ENCODE results near the gene PRKCZ. TPM values are rescaled to one million over a fixed set of nuclear protein-coding genes. Genes with fewer than 3 reads are reported as not detected.

PRKCZ gene
- total and polyA plus RNA-seq, 7 experiments from 2014 or later = 3.6 to 29.6 (median 24.0) TPM

- peaks cover 0 to 4% (median 0%) of the 10 kb centered on the region in 3 experiments for H3K36me3 ChIP-seq (ENCODE audit: control insufficient read depth in 2 of 3, insufficient read depth in 3 of 3, low read length in 3 of 3)
- ChIA-PET CTCF (no interaction called here), POLR2A (no interaction called here)
- H3K9me3 Mint-ChIP-seq = peaks cover 0 to 10% (median 5%) of the 10 kb centered on the region in 11 donors
- no peaks in the 10 kb centered on the region for H3K27me3 Mint-ChIP-seq
- no peaks in the 10 kb centered on the region for H3K4me1 ChIP-seq (ENCODE audit: control insufficient read depth in 2 of 2, insufficient read depth in 2 of 2, low read length in 2 of 2)
- no peak for DNase-seq
- H3K9me3 ChIP-seq (ENCODE audit: control insufficient read depth in 2 of 3, low read length in 3 of 3) = peaks cover 0 to 11% (median 0%) of the 10 kb centered on the region in 3 experiments
- H3K27ac ChIP-seq (ENCODE audit: low read depth, low read length) = no peak overlapping the region
- H3K4me3 ChIP-seq (ENCODE audit: low read length) = no peak overlapping the region
- peaks cover 0 to 11% (median 0%) of the 10 kb centered on the region in 7 donors for H3K4me1 Mint-ChIP-seq
- no peak overlapping the region for H3K4me3 Mint-ChIP-seq
- no peak for ATAC-seq
- H3K36me3 Mint-ChIP-seq = peaks cover 0 to 29% (median 15%) of the 10 kb centered on the region in 5 donors
- H3K27me3 ChIP-seq (ENCODE audit: control insufficient read depth in 2 of 2, insufficient read depth in 2 of 2, low read length in 2 of 2) = no peaks in the 10 kb centered on the region
- intact Hi-C loops (cut with micrococcal nuclease) = no loop called here
- H3K27ac Mint-ChIP-seq = no peak overlapping the region
Measured at GRCh38 chr1:2098839-2099785, 48.9 kb downstream of the PRKCZ start.

DNA sequence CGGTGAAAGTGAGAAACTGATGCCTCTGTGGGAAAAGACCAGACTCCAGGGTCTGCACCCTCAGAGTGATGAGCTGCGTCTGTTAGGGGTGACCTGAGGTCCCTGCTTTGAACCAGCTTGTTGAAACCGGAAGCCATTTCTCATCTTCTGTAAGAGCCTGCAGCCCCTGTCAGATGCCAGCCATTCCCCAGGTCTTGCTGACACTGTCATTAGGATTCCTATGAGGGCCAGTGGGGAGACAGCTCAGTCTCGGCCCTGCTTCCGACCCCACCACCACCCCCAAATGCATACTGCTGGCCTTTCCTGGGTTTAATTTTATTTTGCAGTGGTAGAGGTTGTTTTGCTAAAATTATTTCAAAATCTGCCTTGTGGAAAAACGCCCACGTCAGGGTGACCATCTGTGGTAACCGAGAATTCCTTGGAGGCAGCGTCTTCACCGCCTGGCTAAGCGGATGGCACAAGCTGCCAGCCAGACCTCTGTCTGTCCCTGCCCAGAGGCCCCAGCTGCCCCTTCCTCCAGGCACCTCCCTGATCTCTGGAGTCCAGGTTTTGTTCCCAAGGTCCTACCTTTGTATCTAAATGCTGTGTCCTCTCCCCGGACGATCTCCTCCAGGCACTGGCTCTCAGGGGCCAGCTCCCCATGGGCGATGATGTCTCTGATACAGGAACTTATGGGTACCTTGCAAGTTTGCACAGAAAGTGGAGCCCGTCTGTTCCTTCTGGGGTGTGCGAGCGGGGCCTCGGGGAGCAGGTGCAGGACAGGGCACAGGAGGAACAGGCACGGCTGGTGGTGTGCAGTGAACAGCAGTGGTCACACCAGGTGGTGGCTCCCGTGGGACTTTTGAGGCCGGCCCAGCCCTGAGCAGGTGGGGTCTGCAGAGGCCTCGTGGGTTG lies 49.9 kb downstream of the PRKCZ start:
- H3K27ac ChIP-seq (ENCODE audit: low read depth, low read length) = no peak overlapping the region
- no peak overlapping the region for H3K4me3 ChIP-seq (ENCODE audit: low read length)
- intact Hi-C loops (cut with micrococcal nuclease) = no loop called here
- H3K9me3 Mint-ChIP-seq = peaks cover 0 to 10% (median 5%) of the 10 kb centered on the region in 11 donors
- no peaks in the 10 kb centered on the region for H3K4me1 ChIP-seq (ENCODE audit: control insufficient read depth in 2 of 2, insufficient read depth in 2 of 2, low read length in 2 of 2)
- H3K4me3 Mint-ChIP-seq = no peak overlapping the region
- H3K4me1 Mint-ChIP-seq = peaks cover 0 to 11% (median 0%) of the 10 kb centered on the region in 7 donors
- H3K36me3 ChIP-seq (ENCODE audit: control insufficient read depth in 2 of 3, insufficient read depth in 3 of 3, low read length in 3 of 3) = peaks cover 0 to 4% (median 0%) of the 10 kb centered on the region in 3 experiments
- ATAC-seq = no peak
- POLR2A ChIA-PET = no interaction called here
- no peak overlapping the region for H3K27ac Mint-ChIP-seq
- DNase-seq = no peak
- no peaks in the 10 kb centered on the region for H3K27me3 ChIP-seq (ENCODE audit: control insufficient read depth in 2 of 2, insufficient read depth in 2 of 2, low read length in 2 of 2)
- CTCF ChIA-PET = no interaction called here
- H3K27me3 Mint-ChIP-seq = no peaks in the 10 kb centered on the region
- H3K9me3 ChIP-seq (ENCODE audit: control insufficient read depth in 2 of 3, low read length in 3 of 3) = peaks cover 0 to 11% (median 0%) of the 10 kb centered on the region in 3 experiments
- H3K36me3 Mint-ChIP-seq = peaks cover 0 to 25% (median 15%) of the 10 kb centered on the region in 5 donors

- Mint-ChIP-seq H3K27me3 (no peaks in the 10 kb centered on the region), H3K4me1 (peaks cover 0 to 11% (median 0%) of the 10 kb centered on the region in 7 donors), H3K36me3 (peaks cover 0 to 25% (median 15%) of the 10 kb centered on the region in 5 donors), H3K27ac (no peak overlapping the region), H3K9me3 (peaks cover 0 to 10% (median 5%) of the 10 kb centered on the region in 11 donors), H3K4me3 (no peak overlapping the region)
- CTCF ChIA-PET = no interaction called here
- no peaks in the 10 kb centered on the region for H3K27me3 ChIP-seq (ENCODE audit: control insufficient read depth in 2 of 2, insufficient read depth in 2 of 2, low read length in 2 of 2)
- POLR2A ChIA-PET = no interaction called here
- H3K4me3 ChIP-seq (ENCODE audit: low read length) = no peak overlapping the region
- peaks cover 0 to 11% (median 0%) of the 10 kb centered on the region in 3 experiments for H3K9me3 ChIP-seq (ENCODE audit: control insufficient read depth in 2 of 3, low read length in 3 of 3)
- DNase-seq = no peak
- no peaks in the 10 kb centered on the region for H3K4me1 ChIP-seq (ENCODE audit: control insufficient read depth in 2 of 2, insufficient read depth in 2 of 2, low read length in 2 of 2)
- intact Hi-C loops (cut with micrococcal nuclease) = no loop called here
- peaks cover 0 to 4% (median 0%) of the 10 kb centered on the region in 3 experiments for H3K36me3 ChIP-seq (ENCODE audit: control insufficient read depth in 2 of 3, insufficient read depth in 3 of 3, low read length in 3 of 3)
- H3K27ac ChIP-seq (ENCODE audit: low read depth, low read length) = no peak overlapping the region
- ATAC-seq = no peak
Measured at GRCh38 chr1:2100780-2101108, 50.5 kb downstream of the PRKCZ start.

- Mint-ChIP-seq H3K9me3 (peaks cover 0 to 10% (median 5%) of the 10 kb centered on the region in 11 donors), H3K27me3 (no peaks in the 10 kb centered on the region), H3K4me3 (no peak overlapping the region), H3K36me3 (peaks cover 0 to 26% (median 15%) of the 10 kb centered on the region in 5 donors), H3K4me1 (peaks cover 0 to 11% (median 0%) of the 10 kb centered on the region in 7 donors), H3K27ac (no peak overlapping the region)
- Histone ChIP-seq H3K27ac (ENCODE audit: low read depth, low read length) (no peak overlapping the region), H3K9me3 (ENCODE audit: control insufficient read depth in 2 of 3, low read length in 3 of 3) (peaks cover 0 to 10% (median 0%) of the 10 kb centered on the region in 3 experiments), H3K4me3 (ENCODE audit: low read length) (no peak overlapping the region), H3K27me3 (ENCODE audit: control insufficient read depth in 2 of 2, insufficient read depth in 2 of 2, low read length in 2 of 2) (no peaks in the 10 kb centered on the region), H3K36me3 (ENCODE audit: control insufficient read depth in 2 of 3, insufficient read depth in 3 of 3, low read length in 3 of 3) (peaks cover 0 to 12% (median 0%) of the 10 kb centered on the region in 3 experiments), H3K4me1 (ENCODE audit: control insufficient read depth in 2 of 2, insufficient read depth in 2 of 2, low read length in 2 of 2) (no peaks in the 10 kb centered on the region)
- no peak for ATAC-seq
- DNase-seq = no peak
- intact Hi-C loops (cut with micrococcal nuclease) = no loop called here
- POLR2A ChIA-PET = no interaction called here
- CTCF ChIA-PET = no interaction called here
Measured at GRCh38 chr1:2101531-2101930, 51.3 kb downstream of the PRKCZ start.

- H3K27ac Mint-ChIP-seq = no peak overlapping the region
- Histone ChIP-seq H3K4me3 (ENCODE audit: low read length) (no peak overlapping the region), H3K4me1 (ENCODE audit: control insufficient read depth in 2 of 2, insufficient read depth in 2 of 2, low read length in 2 of 2) (no peaks in the 10 kb centered on the region), H3K36me3 (ENCODE audit: control insufficient read depth in 2 of 3, insufficient read depth in 3 of 3, low read length in 3 of 3) (peaks cover 0 to 14% (median 0%) of the 10 kb centered on the region in 3 experiments), H3K9me3 (ENCODE audit: control insufficient read depth in 2 of 3, low read length in 3 of 3) (peaks cover 0 to 6% (median 0%) of the 10 kb centered on the region in 3 experiments), H3K27me3 (ENCODE audit: control insufficient read depth in 2 of 2, insufficient read depth in 2 of 2, low read length in 2 of 2) (no peaks in the 10 kb centered on the region), H3K27ac (ENCODE audit: low read depth, low read length) (no peak overlapping the region)
- ChIA-PET CTCF (no interaction called here), POLR2A (no interaction called here)
- ATAC-seq = no peak
- no peak for DNase-seq
- H3K27me3 Mint-ChIP-seq = no peaks in the 10 kb centered on the region
- H3K4me3 Mint-ChIP-seq = no peak overlapping the region
- peaks cover 0 to 11% (median 0%) of the 10 kb centered on the region in 7 donors for H3K4me1 Mint-ChIP-seq
- peaks cover 0 to 29% (median 15%) of the 10 kb centered on the region in 5 donors for H3K36me3 Mint-ChIP-seq
- intact Hi-C loops (cut with micrococcal nuclease) = no loop called here
- H3K9me3 Mint-ChIP-seq = peaks cover 0 to 10% (median 5%) of the 10 kb centered on the region in 11 donors
Measured at GRCh38 chr1:2101946-2102345, 51.7 kb downstream of the PRKCZ start.

- peaks cover 0 to 8% (median 4%) of the 10 kb centered on the region in 11 donors for H3K9me3 Mint-ChIP-seq
- no peaks in the 10 kb centered on the region for H3K4me1 ChIP-seq (ENCODE audit: control insufficient read depth in 2 of 2, insufficient read depth in 2 of 2, low read length in 2 of 2)
- POLR2A ChIA-PET = no interaction called here
Measured at GRCh38 chr1:2102753-2103152, 52.5 kb downstream of the PRKCZ start.

More at GRCh38 chr1:2102753-2103152, 52.5 kb downstream of the PRKCZ start:
- H3K4me3 ChIP-seq (ENCODE audit: low read length) = no peak overlapping the region
- ATAC-seq = no peak
- intact Hi-C loops (cut with micrococcal nuclease) = no loop called here
- Mint-ChIP-seq H3K27me3 (no peaks in the 10 kb centered on the region), H3K27ac (no peak overlapping the region), H3K36me3 (peaks cover 0 to 28% (median 13%) of the 10 kb centered on the region in 5 donors), H3K4me1 (peaks cover 0 to 9% (median 0%) of the 10 kb centered on the region in 7 donors), H3K4me3 (no peak overlapping the region)
- H3K9me3 ChIP-seq (ENCODE audit: control insufficient read depth in 2 of 3, low read length in 3 of 3) = no peaks in the 10 kb centered on the region
- peaks cover 0 to 14% (median 0%) of the 10 kb centered on the region in 3 experiments for H3K36me3 ChIP-seq (ENCODE audit: control insufficient read depth in 2 of 3, insufficient read depth in 3 of 3, low read length in 3 of 3)
- no peak for DNase-seq
- H3K27ac ChIP-seq (ENCODE audit: low read depth, low read length) = no peak overlapping the region
- H3K27me3 ChIP-seq (ENCODE audit: control insufficient read depth in 2 of 2, insufficient read depth in 2 of 2, low read length in 2 of 2) = no peaks in the 10 kb centered on the region
- CTCF ChIA-PET = no interaction called here
